Mesenchymal stem cell (in vitro differentiated cells and primary cell): ENCODE data around the gene PSPN.
A peak's percentile ranks its signal among the peaks of the same experiment; 100 is the strongest.

ENCODE experiments used
- DNase-seq: peaks from one replicate; pipeline ENCODE4 v3.0.0-alpha.2; 2013
- H2AFZ ChIP-seq: one replicate; pipeline ENCODE4 v1.6.1; 2013; ENCODE audit warnings: low read depth, mild to moderate bottlenecking, control low read depth, inconsistent platforms, low read length, moderate library complexity
- H2AK5ac ChIP-seq: 2 replicates; pipeline ENCODE4 v1.6.1; 2013; ENCODE audit warnings: low read length, moderate library complexity, mild to moderate bottlenecking, inconsistent platforms; ENCODE audit not compliant: severe bottlenecking
- H2BK120ac ChIP-seq: one replicate; pipeline ENCODE4 v1.6.1; 2013; ENCODE audit warnings: low read depth, mild to moderate bottlenecking, inconsistent platforms, low read length, moderate library complexity
- H2BK12ac ChIP-seq, 2 experiments: one replicate each; pipeline ENCODE4 v1.6.1; 2013; ENCODE audit warnings: inconsistent platforms in 2 of 2, low read length in 2 of 2, mild to moderate bottlenecking in 2 of 2, moderate library complexity in 2 of 2, control low read depth in 1 of 2
- H2BK15ac ChIP-seq: one replicate; pipeline ENCODE4 v1.6.1; 2013; ENCODE audit warnings: mild to moderate bottlenecking, low read depth, inconsistent platforms; ENCODE audit not compliant: poor library complexity, severe bottlenecking
- H2BK5ac ChIP-seq: 2 replicates; pipeline ENCODE4 v1.6.1; 2013; ENCODE audit warnings: low read depth, mild to moderate bottlenecking, low read length, control low read depth, inconsistent platforms; ENCODE audit not compliant: poor library complexity, severe bottlenecking
- H3K14ac ChIP-seq, 2 experiments: one replicate each; pipeline ENCODE4 v1.6.1; 2013; ENCODE audit warnings: inconsistent platforms in 2 of 2, low read length in 2 of 2, control low read depth in 1 of 2, mild to moderate bottlenecking in 1 of 2, moderate library complexity in 1 of 2
- H3K18ac ChIP-seq, 2 experiments: one replicate each; pipeline ENCODE4 v1.6.1; 2013; ENCODE audit warnings: inconsistent platforms in 2 of 2, low read length in 2 of 2, control low read depth in 1 of 2, low read depth in 1 of 2, mild to moderate bottlenecking in 1 of 2
- H3K23ac ChIP-seq, 2 experiments: one replicate each; pipeline ENCODE4 v1.6.1; 2013; ENCODE audit warnings: inconsistent platforms in 2 of 2, low read length in 2 of 2, mild to moderate bottlenecking in 2 of 2, moderate library complexity in 2 of 2, control low read depth in 1 of 2
- H3K27ac ChIP-seq: 2 replicates; pipeline ENCODE4 v1.5.1; 2013; ENCODE audit warnings: mild to moderate bottlenecking, moderate library complexity, low read length, control low read depth, inconsistent platforms; ENCODE audit not compliant: poor library complexity, severe bottlenecking
- H3K27me3 ChIP-seq, 2 experiments: 2 replicates each; pipeline versions ENCODE4 v1.6.1 to v1.7.0; 2013; ENCODE audit warnings: low read length in 2 of 2, mild to moderate bottlenecking in 2 of 2, moderate library complexity in 2 of 2, control low read depth in 1 of 2, inconsistent platforms in 1 of 2; ENCODE audit not compliant: control insufficient read depth in 1 of 2, insufficient read depth in 1 of 2
- H3K36me3 ChIP-seq, 2 experiments: 2 replicates each; pipeline versions ENCODE4 v1.6.1 to v1.7.0; 2013; ENCODE audit warnings: low read length in 2 of 2, control low read depth in 1 of 2, inconsistent platforms in 1 of 2, low read depth in 1 of 2, mild to moderate bottlenecking in 1 of 2; ENCODE audit not compliant: insufficient read depth in 2 of 2, control insufficient read depth in 1 of 2
- H3K4ac ChIP-seq, 2 experiments: one replicate each; pipeline ENCODE4 v1.6.1; 2013; ENCODE audit warnings: inconsistent platforms in 2 of 2, low read length in 2 of 2, mild to moderate bottlenecking in 2 of 2, moderate library complexity in 2 of 2, control low read depth in 1 of 2, low read depth in 1 of 2
- H3K4me1 ChIP-seq: 2 replicates; pipeline ENCODE4 v1.6.1; 2013; ENCODE audit warnings: low read depth, low read length, control low read depth; ENCODE audit not compliant: control insufficient read depth, insufficient read depth
- H3K4me2 ChIP-seq: 2 replicates; pipeline ENCODE4 v1.6.1; 2013; ENCODE audit warnings: low read length, mild to moderate bottlenecking, inconsistent platforms; ENCODE audit not compliant: poor library complexity, severe bottlenecking
- H3K4me3 ChIP-seq, 2 experiments: 2 replicates each; pipeline versions ENCODE4 v1.5.1 to v1.7.0; 2013; ENCODE audit warnings: low read length in 2 of 2, mild to moderate bottlenecking in 2 of 2, control low read depth in 1 of 2, low read depth in 1 of 2; ENCODE audit not compliant: insufficient read depth in 1 of 2
- H3K79me1 ChIP-seq: replicated peaks from 2 replicates; pipeline ENCODE4 v1.6.1; 2013; ENCODE audit warnings: mild to moderate bottlenecking, control low read depth, low read length, inconsistent platforms; ENCODE audit not compliant: poor library complexity, severe bottlenecking
- H3K9ac ChIP-seq: 2 replicates; pipeline ENCODE4 v1.7.0; 2013; ENCODE audit warnings: mild to moderate bottlenecking, low read length, moderate library complexity
- H3K9me3 ChIP-seq: 2 replicates; pipeline ENCODE4 v1.7.0; 2013; ENCODE audit warnings: mild to moderate bottlenecking, low read length; ENCODE audit not compliant: control insufficient read depth
- H4K8ac ChIP-seq: one replicate; pipeline ENCODE4 v1.6.1; 2013; ENCODE audit warnings: inconsistent platforms, mild to moderate bottlenecking, low read length, moderate library complexity
- H4K91ac ChIP-seq: one replicate; pipeline ENCODE4 v1.6.1; 2013; ENCODE audit warnings: mild to moderate bottlenecking, low read length, inconsistent platforms
- WGBS: methylation state at CpG from one replicate; pipeline ENCODE4 v1.1.7; 2013; ENCODE audit warnings: mixed read lengths; 5-methylcytosine and 5-hydroxymethylcytosine counted together

Gene PSPN

GRCh38 chr19:6417713-6418561 is 42.2 kb upstream of the PSPN start:
- H3K27ac ChIP-seq = no peak overlapping the region
- H3K9me3 ChIP-seq = no peaks in the 10 kb centered on the region
- H2BK120ac ChIP-seq = no peak overlapping the region
- H3K23ac ChIP-seq = no peak overlapping the region
- no peak overlapping the region for H4K91ac ChIP-seq
- H3K36me3 ChIP-seq = peaks cover 80 to 88% of the 10 kb centered on the region in 2 experiments
- peaks cover 37% of the 10 kb centered on the region for H3K79me1 ChIP-seq
- H3K4me1 ChIP-seq = peaks cover 15% of the 10 kb centered on the region
- 93% methylated on average over 33 of the region's 33 CpGs for WGBS
- H3K4me3 ChIP-seq = no peak overlapping the region
- no peak overlapping the region for H3K9ac ChIP-seq
- H3K4ac ChIP-seq = no peak overlapping the region
- H3K27me3 ChIP-seq = no peaks in the 10 kb centered on the region
- no peak overlapping the region for H3K4me2 ChIP-seq
- no peak overlapping the region for H2AFZ ChIP-seq
- peak; percentile 17 for DNase-seq
- no peak overlapping the region for H2BK15ac ChIP-seq
- no peak overlapping the region for H4K8ac ChIP-seq
- H2AK5ac ChIP-seq = no peak overlapping the region
- no peak overlapping the region for H2BK5ac ChIP-seq
- no peak overlapping the region for H3K14ac ChIP-seq
- no peak overlapping the region for H3K18ac ChIP-seq
- H2BK12ac ChIP-seq = no peak overlapping the region

- H2BK120ac ChIP-seq = no peak overlapping the region
- H2BK5ac ChIP-seq = no peak overlapping the region
- H3K4ac ChIP-seq = no peak overlapping the region
- peaks cover 75 to 95% of the 10 kb centered on the region in 2 experiments for H3K36me3 ChIP-seq
- no peak overlapping the region for H3K27ac ChIP-seq
- H3K9me3 ChIP-seq = no peaks in the 10 kb centered on the region
- no peak overlapping the region for H4K8ac ChIP-seq
- no peaks in the 10 kb centered on the region for H3K27me3 ChIP-seq
- H3K14ac ChIP-seq = no peak overlapping the region
- 95% methylated on average over 29 of the region's 29 CpGs for WGBS
- no peak overlapping the region for H3K4me2 ChIP-seq
- H3K4me3 ChIP-seq = no peak overlapping the region
- peaks cover 14% of the 10 kb centered on the region for H3K4me1 ChIP-seq
- no peak overlapping the region for H3K18ac ChIP-seq
- no peak overlapping the region for H2AFZ ChIP-seq
- H3K9ac ChIP-seq = no peak overlapping the region
- H3K23ac ChIP-seq = no peak overlapping the region
- H2BK12ac ChIP-seq = no peak overlapping the region
- H2BK15ac ChIP-seq = no peak overlapping the region
- H3K79me1 ChIP-seq = peaks cover 43% of the 10 kb centered on the region
- H2AK5ac ChIP-seq = no peak overlapping the region
- no peak overlapping the region for H4K91ac ChIP-seq
- DNase-seq = no peak
Measured at GRCh38 chr19:6416658-6417405, 41.1 kb upstream of the PSPN start.

- Histone ChIP-seq H4K91ac (no peak overlapping the region), H3K36me3 (peaks cover 64 to 87% of the 10 kb centered on the region in 2 experiments), H3K27ac (no peak overlapping the region), H4K8ac (no peak overlapping the region), H3K27me3 (no peaks in the 10 kb centered on the region), H3K9me3 (no peaks in the 10 kb centered on the region), H2BK120ac (no peak overlapping the region), H3K4me3 (no peak overlapping the region), H3K4ac (no peak overlapping the region), H3K14ac (no peak overlapping the region), H2AK5ac (no peak overlapping the region), H3K4me1 (peaks cover 10% of the 10 kb centered on the region), H2AFZ (no peak overlapping the region), H3K9ac (no peak overlapping the region), H2BK5ac (no peak overlapping the region), H3K23ac (no peak overlapping the region), H2BK12ac (no peak overlapping the region), H3K18ac (no peak overlapping the region), H3K4me2 (no peak overlapping the region), H3K79me1 (peaks cover 43% of the 10 kb centered on the region), H2BK15ac (no peak overlapping the region)
- DNase-seq = no peak
- 96% methylated on average over 32 of the region's 32 CpGs for WGBS
Measured at GRCh38 chr19:6415591-6416190, 40.0 kb upstream of the PSPN start.
